HG02943 (cell line): Measurements from ENCODE around the gene PRR23E.

Experiments
- ATAC-seq: cut with Tn5 transposase; IDR thresholded peaks from one replicate; pipeline ENCODE4 v1.9.1; 2021; ENCODE audit warnings: mild to moderate bottlenecking, low read depth, moderate library complexity; ENCODE audit not compliant: unreplicated experiment

The PRR23E gene

DNA sequence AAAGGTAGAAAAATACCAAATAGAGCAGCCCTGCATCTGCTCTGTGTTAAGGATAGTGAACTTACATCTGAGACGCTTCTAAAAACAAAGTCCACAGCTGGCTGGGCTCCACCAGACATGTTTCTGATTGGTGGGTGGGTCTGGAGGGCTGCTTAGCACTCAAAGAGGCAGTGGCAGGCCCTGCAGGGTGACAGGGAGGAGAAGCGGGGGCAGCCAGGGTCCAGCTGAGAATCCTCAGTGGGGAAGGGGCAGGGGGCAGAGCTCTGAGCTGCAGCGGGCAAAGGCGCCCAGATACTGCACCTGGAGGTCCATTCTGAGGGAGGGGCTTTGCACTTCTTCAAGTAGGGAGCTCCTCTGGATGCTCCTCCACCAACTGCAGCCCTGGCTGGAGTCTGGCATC lies 28.1 kb downstream of the PRR23E start:
- ATAC-seq = no peak

DNA sequence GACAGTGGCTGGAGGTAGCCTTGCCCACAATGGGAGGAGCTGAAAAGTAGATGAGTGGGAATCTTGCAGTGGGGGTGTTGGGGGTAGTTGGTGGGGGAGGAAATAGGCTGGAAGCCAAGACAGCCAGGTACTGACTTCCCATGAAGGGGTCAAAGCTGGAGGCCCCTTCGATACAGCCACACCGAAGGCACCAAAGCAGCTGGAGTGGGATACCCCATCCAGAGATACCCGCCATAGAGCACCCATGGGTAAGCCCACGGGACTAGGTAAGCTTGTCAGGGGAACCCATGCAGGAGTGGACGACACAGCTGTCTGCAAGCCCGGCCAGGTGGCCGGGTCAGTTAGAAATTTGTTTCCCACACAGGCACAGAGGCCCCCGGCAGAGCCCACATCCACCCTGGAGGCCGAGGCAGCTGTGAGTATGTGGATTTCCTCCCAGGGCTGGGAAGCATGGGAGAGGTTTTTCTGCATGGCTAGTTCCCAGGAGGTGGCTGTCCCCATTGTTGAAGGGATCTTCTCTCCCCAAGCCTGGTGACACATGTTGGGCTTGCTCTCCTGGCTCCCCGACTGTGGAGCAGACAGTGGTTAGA lies 28.6 kb downstream of the PRR23E start:
- no peak for ATAC-seq

- no peak for ATAC-seq
Observed at GRCh38 chr3:127222163-127222562, 29.2 kb downstream of the PRR23E start.

DNA sequence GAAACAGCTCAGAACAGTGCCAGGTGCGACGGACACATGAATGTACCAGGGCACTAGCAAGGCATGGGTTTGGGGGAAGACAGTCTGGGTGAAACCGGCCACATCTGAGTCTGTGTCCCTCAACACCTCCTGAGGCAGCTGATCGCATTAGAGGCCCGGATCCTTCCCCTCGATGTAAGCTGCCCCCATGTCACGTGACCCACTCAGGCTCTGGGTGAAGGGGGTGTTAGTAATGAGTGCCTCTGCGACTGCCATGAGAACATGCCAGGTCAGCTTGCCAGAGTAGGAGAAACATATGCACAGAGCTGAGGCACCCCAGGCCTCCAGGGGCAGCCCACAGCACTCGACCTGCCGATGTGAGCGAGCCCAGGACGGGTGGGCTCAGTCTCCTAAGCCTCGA lies 29.7 kb downstream of the PRR23E start:
- no peak for ATAC-seq

DNA sequence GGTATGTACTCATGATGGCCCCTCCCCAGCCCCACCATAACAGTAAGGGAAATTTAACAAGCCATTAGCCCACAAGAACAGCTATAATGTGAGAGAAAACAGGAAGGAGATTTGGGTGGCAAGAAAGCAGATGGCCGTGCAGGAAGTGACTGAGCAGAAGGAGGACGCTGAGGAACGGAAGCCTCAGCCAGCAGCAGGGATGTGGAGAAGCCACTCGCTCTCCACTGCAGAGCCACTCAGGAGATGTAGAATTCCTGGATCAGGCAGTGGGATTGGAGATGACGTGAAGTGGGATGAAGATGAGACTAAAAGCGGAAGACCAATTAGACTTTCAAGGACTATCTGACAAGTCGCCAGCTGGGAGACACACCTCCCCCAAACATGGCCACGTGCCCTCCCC lies 31.2 kb downstream of the PRR23E start:
- ATAC-seq = no peak

GRCh38 chr3:127226457-127226856 lies 33.5 kb downstream of the PRR23E start:
- no peak for ATAC-seq

GRCh38 chr3:127226946-127227842 lies 34.3 kb downstream of the PRR23E start:
- ATAC-seq = no peak

DNA sequence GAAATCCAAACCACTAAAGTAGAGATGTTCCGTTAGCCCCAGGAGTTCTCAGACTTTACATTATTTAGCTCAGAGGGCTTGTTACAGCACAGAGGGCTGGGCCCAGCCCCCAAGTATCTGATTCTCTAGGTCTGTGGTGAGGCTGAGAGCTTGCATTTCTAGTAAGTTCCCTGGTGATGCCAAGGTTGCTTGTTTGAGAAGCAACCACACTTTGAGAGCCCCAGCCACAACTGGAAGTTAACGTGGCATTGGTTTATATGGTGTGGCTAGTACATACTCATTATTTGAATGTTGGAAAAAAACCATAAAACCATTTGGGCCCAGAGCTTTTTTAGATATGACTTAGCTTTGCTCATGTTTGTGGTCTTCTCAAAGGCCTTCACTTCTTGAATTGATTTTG lies 35.9 kb downstream of the PRR23E start:
- no peak for ATAC-seq

- ATAC-seq = no peak
Observed at GRCh38 chr3:127233371-127233770, 40.4 kb downstream of the PRR23E start.

- no peak for ATAC-seq
Observed at GRCh38 chr3:127234778-127235177, 41.8 kb downstream of the PRR23E start.

GRCh38 chr3:127235706-127236105 lies 42.8 kb downstream of the PRR23E start:
- no peak for ATAC-seq

DNA sequence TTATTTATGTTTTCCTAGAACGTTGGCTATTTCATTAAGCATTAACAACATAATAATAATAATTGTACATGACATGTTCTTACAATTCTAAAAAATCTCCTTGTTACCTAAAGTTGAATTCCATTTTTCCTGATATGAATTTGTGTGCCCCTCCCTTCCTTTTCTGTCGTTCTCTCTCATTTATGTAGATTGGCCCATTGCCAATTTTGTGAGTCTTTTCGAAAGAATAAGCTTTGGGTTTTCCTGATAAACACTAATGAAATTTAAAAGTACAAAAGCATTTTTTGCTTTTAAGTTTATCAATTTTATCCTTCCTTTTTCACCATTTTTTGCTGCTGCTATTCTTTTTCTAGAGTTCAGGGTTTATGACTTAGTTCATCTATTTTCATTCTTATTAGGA lies 44.9 kb downstream of the PRR23E start:
- no peak for ATAC-seq

DNA sequence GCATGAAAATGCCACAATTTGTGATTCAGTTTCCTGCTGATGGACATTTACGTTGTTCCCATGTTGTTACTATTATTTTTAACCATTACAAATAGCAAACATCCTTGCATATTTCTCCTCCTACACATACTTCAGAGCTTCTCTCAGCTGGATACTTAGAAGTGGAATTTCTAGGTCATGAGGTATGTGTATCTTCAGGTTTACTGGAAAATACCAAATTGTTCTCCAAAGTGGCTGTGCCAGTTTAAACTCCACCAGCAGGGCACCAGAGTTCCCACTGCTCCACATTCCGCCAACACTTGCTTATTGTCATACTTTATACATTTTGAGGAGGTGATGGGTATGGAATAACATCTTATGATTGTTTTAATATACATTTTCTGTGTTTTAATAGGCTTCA lies 45.7 kb downstream of the PRR23E start:
- no peak for ATAC-seq

DNA sequence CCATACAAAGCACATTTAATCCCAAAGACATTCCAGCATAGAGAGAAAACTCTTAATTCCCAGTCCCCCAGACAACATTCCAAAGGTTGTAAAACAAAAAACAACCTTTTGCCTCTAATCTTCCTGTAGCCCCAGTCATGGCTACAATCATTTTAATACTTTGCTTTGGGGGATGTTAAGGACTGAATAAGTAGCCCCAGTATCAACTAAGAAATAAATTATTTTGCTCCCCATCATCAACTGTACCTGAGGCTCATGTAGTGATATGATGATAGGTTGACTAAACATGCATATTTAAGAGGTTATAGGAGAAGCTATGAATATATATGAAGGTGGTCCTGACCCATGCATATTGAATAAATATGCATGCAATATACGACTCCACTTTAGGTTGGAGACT lies 54.4 kb downstream of the PRR23E start:
- no peak for ATAC-seq
